GM11168 (cell line): ENCODE results near the gene TVP23A.

ENCODE experiments used
- in situ Hi-C: fragments of 300-500 bp; cut with MboI; formaldehyde crosslinking; loops from one replicate; pipeline ENCODE4 v1.12.0; 2022; ENCODE audit warnings: low sequenced_read_pairs; ENCODE audit not compliant: unreplicated experiment

Gene TVP23A

DNA sequence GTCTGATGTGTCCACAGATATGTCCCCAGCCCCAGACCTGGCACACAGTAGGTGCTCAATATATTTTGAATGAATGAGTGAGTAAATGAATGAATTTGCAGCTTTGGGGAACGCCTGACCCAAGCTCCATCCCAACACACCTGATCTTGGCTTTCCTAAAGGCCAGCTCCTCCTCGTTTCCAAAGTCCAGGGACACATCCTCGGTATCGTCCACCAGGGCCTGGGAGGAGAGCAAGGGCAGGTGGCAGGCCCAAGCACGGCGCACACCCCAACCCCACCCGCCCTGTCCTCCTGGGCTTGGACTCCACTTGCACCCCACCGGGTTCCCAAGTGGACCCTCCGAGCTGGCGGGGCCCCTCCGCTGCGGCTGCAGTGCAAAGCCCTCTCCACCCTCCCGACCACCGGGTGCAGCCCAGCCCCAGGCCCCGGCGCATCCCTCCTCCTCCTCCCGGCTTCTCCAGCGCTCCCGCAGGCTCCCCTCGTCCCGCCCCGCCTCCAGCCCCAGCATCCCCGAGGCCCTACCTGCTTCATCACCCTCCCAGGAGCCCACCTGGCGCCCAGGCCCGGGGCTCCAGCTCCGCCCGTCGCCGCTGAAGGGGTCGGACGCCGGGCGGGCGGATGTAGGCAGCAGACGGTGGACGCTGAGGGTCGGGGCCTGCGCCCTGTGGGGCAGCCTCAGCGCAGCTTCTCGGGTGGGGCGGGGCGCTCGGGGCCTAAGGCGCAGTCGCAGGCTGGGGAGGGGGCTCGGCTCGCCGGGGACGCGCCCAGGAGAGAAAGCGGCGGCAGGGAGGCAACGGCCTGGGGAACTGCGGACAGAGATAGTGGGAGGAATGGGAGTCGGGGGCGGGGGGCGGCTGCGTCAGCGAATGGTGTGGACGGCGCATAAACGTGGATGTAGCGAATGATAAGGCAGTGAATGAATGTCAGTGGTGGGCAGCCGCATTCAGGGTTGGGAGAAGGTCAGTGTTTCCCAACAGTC is at the start of gene TVP23A:
TVP23A (minus strand) TSS at position 832 of the 979 bp plus-strand sequence; CDS start at position 531, 301 bp downstream.
- in situ Hi-C loops: no loop called here

DNA sequence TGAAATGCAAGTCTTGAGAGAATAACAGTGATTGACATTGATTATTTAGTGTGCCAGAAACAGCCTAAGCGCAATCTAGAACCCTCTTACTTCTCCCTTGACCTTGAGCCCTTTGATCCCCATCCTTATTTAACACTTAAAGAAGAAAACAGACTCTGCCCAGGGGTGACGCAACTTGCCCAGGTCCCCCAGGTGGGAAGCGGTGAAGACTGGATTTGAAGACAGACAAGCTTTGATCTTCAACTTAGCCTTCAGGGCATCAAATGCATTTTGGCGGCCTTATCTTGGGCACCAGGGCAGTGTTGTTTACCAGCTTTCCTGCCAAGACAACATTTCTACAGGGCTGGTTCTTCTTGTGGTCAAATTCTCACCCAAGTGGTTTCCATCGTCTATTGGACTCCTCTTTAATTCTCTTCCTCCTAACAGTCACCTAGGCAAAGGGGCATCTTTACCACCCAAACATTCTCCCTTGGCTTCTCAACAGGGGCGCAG is 49.6 kb upstream of the TVP23A start:
- in situ Hi-C loops: no loop called here

- in situ Hi-C loops: no loop called here
These were observed 48.6 kb upstream of the TVP23A start for GRCh38 chr16:10867199-10867598.

DNA sequence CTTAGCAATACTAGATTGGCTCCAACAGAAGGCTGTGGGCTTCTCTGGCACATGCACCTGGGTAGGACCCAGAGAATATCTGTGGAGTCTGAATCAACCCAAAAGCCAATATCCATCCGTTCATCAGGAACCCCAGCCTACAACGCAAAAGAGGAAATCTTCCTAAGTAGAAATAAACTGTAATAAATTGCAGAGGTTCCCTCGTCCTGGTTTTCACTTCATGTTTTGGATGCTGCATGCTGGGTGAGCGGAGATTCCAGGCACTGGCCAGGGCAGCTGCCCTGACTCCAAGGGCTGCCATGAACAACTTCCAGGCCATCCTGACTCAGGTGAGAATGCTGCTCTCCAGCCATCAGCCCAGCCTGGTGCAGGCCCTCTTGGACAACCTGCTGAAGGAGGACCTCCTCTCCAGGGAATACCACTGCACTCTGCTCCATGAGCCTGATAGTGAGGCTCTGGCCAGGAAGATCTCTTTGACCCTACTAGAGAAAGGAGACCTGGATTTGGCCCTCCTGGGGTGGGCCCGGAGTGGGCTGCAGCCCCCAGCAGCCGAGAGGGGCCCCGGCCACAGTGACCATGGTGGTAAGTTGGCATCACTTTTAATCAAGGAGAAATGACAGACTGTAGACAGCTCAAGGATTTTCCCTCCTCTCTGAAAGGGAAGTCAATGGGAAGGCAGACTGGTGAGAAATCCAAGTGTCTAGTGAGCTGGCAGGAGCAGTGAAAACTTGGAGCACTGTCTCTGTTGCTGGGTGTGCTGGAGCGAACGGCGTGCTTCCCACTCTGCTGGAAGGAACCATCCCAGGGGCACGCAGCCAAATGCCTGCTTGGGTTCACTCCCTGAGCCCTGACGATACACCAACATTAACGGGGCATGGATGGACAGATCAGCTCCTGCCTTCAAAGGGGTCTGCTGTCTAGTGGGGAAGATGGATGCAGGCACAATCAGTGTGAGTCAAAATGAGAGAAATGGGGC is 47.7 kb upstream of the TVP23A start:
- in situ Hi-C loops: no loop called here

DNA sequence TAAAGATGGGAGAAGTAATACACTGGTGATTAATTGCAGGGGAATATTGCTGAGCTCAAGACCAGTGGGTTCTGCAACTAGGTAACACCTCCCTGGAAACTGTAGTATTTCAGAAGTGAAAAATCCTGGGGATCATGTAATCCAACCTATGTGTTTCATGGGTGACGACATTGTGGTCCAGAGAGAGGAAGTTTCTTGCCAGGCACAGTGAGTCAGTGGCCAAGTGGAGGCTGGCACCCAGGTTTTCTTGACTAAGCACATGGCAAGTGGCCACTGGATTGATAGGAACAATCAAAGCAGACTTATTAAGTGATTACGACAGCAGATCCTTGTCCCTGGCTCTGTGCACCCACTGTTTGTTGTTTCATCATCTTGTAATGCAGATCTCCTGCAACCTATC is 43.8 kb upstream of the TVP23A start:
- in situ Hi-C loops: no loop called here

GRCh38 chr16:10859658-10860057 is 41.1 kb upstream of the TVP23A start:
- in situ Hi-C loops: loop anchor here (5.0 kb wide), 1 partner anchor 37 kb away; no protein-coding TSS in a partner anchor

GRCh38 chr16:10859020-10859419 is 40.4 kb upstream of the TVP23A start:
- in situ Hi-C loops: loop anchor here (5.0 kb wide), 1 partner anchor 37 kb away; no protein-coding TSS in a partner anchor

DNA sequence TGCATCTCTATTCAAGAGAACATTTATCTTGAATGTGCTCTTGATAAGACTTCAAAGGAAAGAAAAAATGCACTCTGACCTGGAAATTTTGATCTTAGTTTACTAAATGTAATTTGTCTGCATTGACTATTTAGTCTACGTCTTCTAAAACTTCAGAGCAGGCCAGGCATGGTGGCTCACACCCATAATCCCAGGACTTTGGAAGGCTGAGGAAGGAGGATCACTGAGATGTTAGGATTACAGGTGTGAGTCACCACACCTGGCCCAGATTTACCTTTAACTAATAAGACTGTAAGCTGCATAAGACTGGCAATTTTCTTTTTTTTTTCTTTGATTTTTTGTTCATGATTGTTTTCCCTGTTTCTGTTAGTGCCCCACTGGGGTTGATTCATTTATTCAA is 39.6 kb upstream of the TVP23A start:
- in situ Hi-C loops: loop anchor here (5.0 kb wide), 1 partner anchor 36 kb away; no protein-coding TSS in a partner anchor

GRCh38 chr16:10856042-10856441 is 37.4 kb upstream of the TVP23A start:
- in situ Hi-C loops: loop anchor here (5.0 kb wide), 1 partner anchor 34 kb away; no protein-coding TSS in a partner anchor

- in situ Hi-C loops: no loop called here
These were observed 34.4 kb upstream of the TVP23A start for GRCh38 chr16:10852948-10853347.

GRCh38 chr16:10852286-10852685 is 33.7 kb upstream of the TVP23A start:
- in situ Hi-C loops: no loop called here

DNA sequence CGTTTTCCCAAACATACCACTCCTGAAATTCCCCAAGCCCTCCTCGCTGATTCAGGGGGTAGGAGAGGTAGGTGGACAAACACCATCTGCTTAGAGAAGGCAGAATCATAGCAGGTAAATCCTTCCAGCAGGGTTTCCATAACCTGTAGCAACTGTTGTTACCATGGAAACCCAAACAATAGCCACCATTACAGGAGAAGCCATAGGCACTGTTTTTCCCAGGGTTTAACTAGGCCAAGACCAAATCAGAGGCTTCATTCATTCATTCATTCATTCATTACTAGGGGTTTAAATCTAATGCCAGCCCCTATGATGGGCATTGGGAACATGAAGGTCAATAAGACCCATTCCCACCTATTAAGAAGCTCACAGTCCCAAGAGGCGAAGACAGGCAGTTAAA is 32.9 kb upstream of the TVP23A start:
- in situ Hi-C loops: no loop called here

DNA sequence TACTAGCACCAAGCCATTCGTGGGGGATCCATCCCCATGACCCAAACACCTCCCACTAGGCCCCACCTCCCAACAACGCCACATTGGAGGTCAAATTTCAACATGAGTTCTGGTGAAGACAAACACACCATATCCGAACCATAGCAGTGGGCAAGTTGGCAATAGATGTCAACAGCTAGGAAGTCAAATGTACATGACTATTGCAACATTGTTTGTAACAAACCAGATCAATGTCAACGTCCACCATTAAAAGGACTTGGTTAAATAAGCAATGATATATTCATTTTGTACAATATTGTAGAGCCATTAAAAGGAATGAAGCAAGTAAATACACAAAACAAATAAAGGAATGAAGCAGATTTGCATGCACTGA is 31.9 kb upstream of the TVP23A start:
- in situ Hi-C loops: no loop called here

DNA sequence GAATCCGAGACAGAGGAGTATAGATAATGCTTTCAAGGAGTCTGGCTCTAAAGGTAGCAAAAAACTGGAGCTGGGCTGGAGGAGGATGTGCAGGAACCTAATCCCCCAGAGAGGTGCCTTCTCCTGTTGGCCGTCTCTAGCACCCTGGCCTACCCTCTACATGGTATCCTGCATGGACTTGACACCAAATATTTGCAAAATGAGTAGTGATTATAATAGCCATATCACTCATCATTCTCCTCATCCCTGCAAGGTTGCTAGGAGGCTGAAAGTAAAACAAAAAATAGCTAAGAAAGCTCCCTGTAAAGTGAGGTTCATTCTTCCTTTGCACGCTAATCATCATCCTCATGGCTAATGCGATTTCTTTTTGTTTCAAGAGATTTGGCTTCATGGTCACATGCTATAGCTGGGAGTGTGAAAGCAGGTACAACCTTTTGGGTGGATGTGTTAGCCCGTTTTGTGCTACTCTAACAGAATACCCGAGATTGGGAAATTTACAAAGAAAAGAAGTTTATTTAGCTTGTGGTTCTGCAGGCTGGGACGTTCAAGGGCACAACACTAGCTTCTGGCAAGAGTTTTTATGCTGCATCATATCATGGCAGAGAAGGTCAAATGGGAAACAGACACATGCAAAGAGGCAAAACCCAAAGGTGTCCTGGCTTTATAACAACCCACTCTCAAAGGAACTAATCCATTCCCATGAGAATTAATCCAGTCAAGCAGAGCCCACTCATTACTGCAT is 31.3 kb upstream of the TVP23A start:
- in situ Hi-C loops: no loop called here

DNA sequence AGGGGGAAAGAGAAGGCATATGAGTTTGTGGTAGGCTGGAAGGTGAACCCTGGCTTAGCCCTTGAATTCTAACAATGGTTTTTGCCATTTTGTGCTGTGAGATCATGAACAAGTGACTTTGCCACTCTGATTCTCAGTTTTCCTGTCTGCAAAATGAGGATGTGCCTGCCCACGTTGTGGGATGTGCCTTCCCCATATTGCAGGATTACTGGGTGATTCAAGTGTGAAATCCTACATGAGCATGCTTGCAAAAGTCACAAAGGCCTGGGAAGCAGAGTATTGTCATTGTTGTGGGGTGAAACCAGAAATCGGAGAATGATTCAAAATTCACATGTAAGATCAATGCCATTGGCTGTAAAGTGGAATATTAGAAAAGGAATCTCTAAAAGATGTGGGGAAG is 28.6 kb upstream of the TVP23A start:
- in situ Hi-C loops: no loop called here

- in situ Hi-C loops: no loop called here
These were observed 27.8 kb upstream of the TVP23A start for GRCh38 chr16:10846213-10846998.

- in situ Hi-C loops: no loop called here
These were observed 22.1 kb upstream of the TVP23A start for GRCh38 chr16:10840703-10841102.

GRCh38 chr16:10839279-10839666 is 20.7 kb upstream of the TVP23A start:
- in situ Hi-C loops: no loop called here
